ENCODE data around the gene BCR. TPM values are rescaled to one million over a fixed set of nuclear protein-coding genes. Genes with fewer than 3 reads are reported as not detected.
"Not testable (repeated sequence)": the region's sequence is repeated elsewhere in the genome, so short reads cannot be mapped to it uniquely, and the experiment has no call there.

The BCR gene
- total RNA-seq, result 10 to 100 TPM; 43.6 to 56.0 (median 49.5) TPM
- long read RNA-seq, donor 1, full-length matches to known transcripts, result 30 of 68 reads
- long read RNA-seq, donor 1, partial matches to known transcripts, result 24 of 68 reads
- long read RNA-seq, donor 1, other reads (novel, unspliced or antisense), result 14 of 68 reads
- long read RNA-seq, donor 2, partial matches to known transcripts, result 4 of 6 reads
- long read RNA-seq, donor 2, other reads (novel, unspliced or antisense), result 2 of 6 reads

GRCh38 chr22:23180301-23180892 is at the start of gene BCR:
BCR (plus strand) TSS chr22:23180509; CDS start chr22:23180961, 452 bp downstream.
- intact Hi-C loops (cut with DNase I, micrococcal nuclease), result no loop called here
- Histone ChIP-seq H3K36me3 (ENCODE audit: low read depth) (no peaks in the 10 kb centered on the region), H3K4me3 (peak within 1 kb of the TSS; percentile 44), H3K9me3 (peaks cover 11% of the 10 kb centered on the region), H3K4me1 (ENCODE audit: low read depth) (peaks cover 39% of the 10 kb centered on the region)
- DNase-seq, result peak; percentile 72 to 84 (median 78)
- TF ChIP-seq, protein P1, sequence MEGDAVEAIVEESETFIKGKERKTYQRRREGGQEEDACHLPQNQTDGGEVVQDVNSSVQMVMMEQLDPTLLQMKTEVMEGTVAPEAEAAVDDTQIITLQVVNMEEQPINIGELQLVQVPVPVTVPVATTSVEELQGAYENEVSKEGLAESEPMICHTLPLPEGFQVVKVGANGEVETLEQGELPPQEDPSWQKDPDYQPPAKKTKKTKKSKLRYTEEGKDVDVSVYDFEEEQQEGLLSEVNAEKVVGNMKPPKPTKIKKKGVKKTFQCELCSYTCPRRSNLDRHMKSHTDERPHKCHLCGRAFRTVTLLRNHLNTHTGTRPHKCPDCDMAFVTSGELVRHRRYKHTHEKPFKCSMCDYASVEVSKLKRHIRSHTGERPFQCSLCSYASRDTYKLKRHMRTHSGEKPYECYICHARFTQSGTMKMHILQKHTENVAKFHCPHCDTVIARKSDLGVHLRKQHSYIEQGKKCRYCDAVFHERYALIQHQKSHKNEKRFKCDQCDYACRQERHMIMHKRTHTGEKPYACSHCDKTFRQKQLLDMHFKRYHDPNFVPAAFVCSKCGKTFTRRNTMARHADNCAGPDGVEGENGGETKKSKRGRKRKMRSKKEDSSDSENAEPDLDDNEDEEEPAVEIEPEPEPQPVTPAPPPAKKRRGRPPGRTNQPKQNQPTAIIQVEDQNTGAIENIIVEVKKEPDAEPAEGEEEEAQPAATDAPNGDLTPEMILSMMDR (IDR thresholded peaks at IDR 0.05), result no peak
- peak; percentile 86 for ATAC-seq

- Histone ChIP-seq H3K36me3 (ENCODE audit: low read depth) (no peaks in the 10 kb centered on the region), H3K4me1 (ENCODE audit: low read depth) (no peaks in the 10 kb centered on the region), H3K4me3 (no peak overlapping the region), H3K9me3 (no peaks in the 10 kb centered on the region)
- ATAC-seq, result no peak
- DNase-seq, result no peak
- intact Hi-C loops (cut with DNase I, micrococcal nuclease), result loop anchor here in 1 of 2 donors (10.0 kb wide), 1 partner anchor 56 kb away; the partner anchor contains the start of gene GNAZ
- TF ChIP-seq, protein P1 (IDR thresholded peaks at IDR 0.05), result no peak
Observed at GRCh38 chr22:23130697-23131096, 49.6 kb upstream of the BCR start.

- Histone ChIP-seq H3K4me3 (no peak overlapping the region), H3K9me3 (no peaks in the 10 kb centered on the region), H3K4me1 (ENCODE audit: low read depth) (no peaks in the 10 kb centered on the region), H3K36me3 (ENCODE audit: low read depth) (no peaks in the 10 kb centered on the region)
- intact Hi-C loops (cut with DNase I, micrococcal nuclease), result loop anchor here in 1 of 2 donors (10.0 kb wide), 1 partner anchor 57 kb away; the partner anchor contains the start of gene GNAZ
- TF ChIP-seq, protein P1 (IDR thresholded peaks at IDR 0.05), result no peak
- ATAC-seq, result no peak
- DNase-seq, result no peak
Observed at GRCh38 chr22:23131931-23132330, 48.4 kb upstream of the BCR start.

DNA sequence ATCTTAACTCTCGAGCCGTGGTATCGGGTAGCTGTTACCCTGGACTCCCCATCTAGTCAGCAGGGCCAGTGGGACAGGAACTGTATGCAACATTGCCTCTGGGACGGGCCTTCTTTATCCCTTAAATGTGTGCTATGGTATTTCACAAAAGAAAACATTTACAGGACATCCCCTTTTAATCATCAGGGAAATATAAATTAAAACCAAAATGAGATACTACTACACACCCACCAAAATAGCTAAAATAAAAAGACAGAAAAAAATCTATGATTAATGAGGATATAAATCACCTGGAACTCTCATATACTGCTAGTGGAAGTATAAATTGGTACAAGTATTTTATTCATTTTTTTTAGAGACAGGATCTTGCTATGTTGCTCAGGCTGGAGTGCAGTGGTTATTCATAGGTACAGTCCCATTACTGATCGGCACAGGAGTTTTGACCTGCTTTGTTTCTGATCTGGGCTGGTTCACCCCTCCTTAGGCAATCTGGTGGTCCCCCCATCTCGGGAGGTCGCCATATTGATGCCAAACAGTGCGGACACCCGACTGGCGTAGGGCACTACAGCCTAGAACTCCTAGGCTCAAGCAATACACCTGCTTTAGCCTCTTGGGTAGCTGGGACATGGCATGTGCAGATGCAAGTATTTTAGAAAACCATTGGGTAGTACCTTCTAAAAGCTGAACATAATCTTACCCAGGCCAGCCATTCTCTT is 47.8 kb upstream of the BCR start:
- ATAC-seq (no peak), DNase-seq (no peak)
- intact Hi-C loops (cut with DNase I, micrococcal nuclease), result loop anchor here in 1 of 2 donors (10.0 kb wide), 1 partner anchor 58 kb away; the partner anchor contains the start of gene GNAZ
- Histone ChIP-seq H3K9me3 (no peaks in the 10 kb centered on the region), H3K36me3 (ENCODE audit: low read depth) (no peaks in the 10 kb centered on the region), H3K4me3 (no peak overlapping the region), H3K4me1 (ENCODE audit: low read depth) (no peaks in the 10 kb centered on the region)
- TF ChIP-seq, protein P1 (IDR thresholded peaks at IDR 0.05), result no peak

DNA sequence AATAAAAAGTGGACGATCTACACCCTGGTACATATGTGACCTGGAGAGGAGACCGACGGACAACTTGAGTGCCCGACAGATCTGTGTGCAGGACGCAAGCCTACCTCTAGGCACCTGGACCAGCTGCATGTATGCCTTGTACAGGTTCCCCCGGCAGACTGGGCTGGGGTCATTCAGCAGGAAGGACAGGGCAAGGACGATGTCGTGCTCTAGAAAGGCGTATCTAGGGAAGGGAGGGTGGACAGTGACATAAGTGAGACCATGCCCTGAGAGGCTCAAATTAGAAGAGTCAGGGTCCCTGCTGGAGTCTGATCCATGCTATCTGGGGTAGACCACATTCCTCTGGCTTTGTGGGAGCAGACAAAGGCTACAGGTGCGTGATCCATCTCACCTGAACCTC is 46.4 kb upstream of the BCR start:
- ATAC-seq (no peak), DNase-seq (no peak)
- Histone ChIP-seq H3K36me3 (ENCODE audit: low read depth) (no peaks in the 10 kb centered on the region), H3K9me3 (no peaks in the 10 kb centered on the region), H3K4me3 (no peak overlapping the region), H3K4me1 (ENCODE audit: low read depth) (no peaks in the 10 kb centered on the region)
- TF ChIP-seq, protein P1 (IDR thresholded peaks at IDR 0.05), result no peak
- intact Hi-C loops (cut with DNase I, micrococcal nuclease), result loop anchor here in 1 of 2 donors (10.0 kb wide), 1 partner anchor 59 kb away; the partner anchor contains the start of gene GNAZ

DNA sequence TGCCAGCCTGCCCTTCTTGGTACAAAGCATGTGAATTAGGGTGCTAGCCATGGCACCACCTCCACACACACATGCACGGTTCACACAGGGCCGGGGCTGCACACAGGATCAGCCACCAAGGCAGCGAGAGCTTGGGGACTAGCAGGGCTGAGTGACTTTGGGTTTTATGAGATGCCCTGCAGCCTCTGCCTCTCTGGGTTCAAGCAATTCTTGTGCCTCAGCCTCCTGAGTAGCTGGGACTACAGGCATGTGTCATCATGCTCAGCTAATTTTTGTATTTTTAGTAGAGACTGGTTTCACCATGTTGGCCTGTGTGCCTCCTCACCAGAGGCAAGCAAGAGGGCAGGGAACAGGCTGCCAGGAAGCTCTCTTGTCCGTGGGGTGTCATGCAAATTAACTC is 43.3 kb upstream of the BCR start:
- not testable (repeated sequence) for H3K9me3 ChIP-seq; H3K36me3 ChIP-seq (ENCODE audit: low read depth); DNase-seq; H3K4me3 ChIP-seq; ATAC-seq
- peaks cover 11% of the 10 kb centered on the region for H3K4me1 ChIP-seq (ENCODE audit: low read depth)
- intact Hi-C loops (cut with DNase I, micrococcal nuclease), result loop anchor here in 1 of 2 donors (10.0 kb wide), 1 partner anchor 62 kb away; the partner anchor contains the start of gene GNAZ

All from mucosa of descending colon (tissue), 3 donors.